Peyer's patch (tissue), 4 donors: Measurements from ENCODE around the gene SAMD9.

Experiments used
- CTCF ChIP-seq, 6 experiments: fragments of 450-650 bp in 4 of 6; fragments of 200-600 bp in 2 of 6; sonication (generic) in 1 of 6; IDR thresholded peaks; one replicate each; pipeline ENCODE4 v1.5.1; 2017 to 2019; ENCODE audit warnings: antibody characterized with exemption in 6 of 6, mild to moderate bottlenecking in 3 of 6, moderate library complexity in 1 of 6
- POLR2A ChIP-seq, 2 donors: fragments of 450-650 bp; IDR thresholded peaks; one replicate each; pipeline ENCODE4 v1.5.1; 2017; ENCODE audit warnings: antibody characterized with exemption in 2 of 2, mild to moderate bottlenecking in 2 of 2, moderate library complexity in 2 of 2

- TF ChIP-seq CTCF (IDR thresholded peaks at IDR 0.05) = no peak
- no peak for TF ChIP-seq POLR2A (IDR thresholded peaks at IDR 0.05)
These were observed 20.8 kb upstream of the SAMD9 start for GRCh38 chr7:93138576-93138975.
